Caco-2 (cell line): ENCODE results near the gene ERCC1. TPM values are rescaled to one million over a fixed set of nuclear protein-coding genes. Genes with fewer than 3 reads are reported as not detected.

Experiments used
- BruUV-seq: library from RNA; stranded (reverse); fragments of 400-500 nt; replicated peaks from 2 replicates; lab custom pipeline; 2021; lab: Mats Ljungman, UMichigan
- CTCF ChIA-PET: fragments of 300-600 bp; sonication (Branson Sonifier 250); formaldehyde crosslinking; loops from one replicate; lab custom pipeline; 2022; ENCODE audit warnings: antibody characterized with exemption; lab: Charles Lee
- POLR2A ChIA-PET: fragments of 300-600 bp; sonication (Branson Sonifier 250); formaldehyde crosslinking; loops from one replicate; lab custom pipeline; 2022; ENCODE audit warnings: antibody characterized with exemption; lab: Charles Lee
- DNase-seq, 2 experiments: peaks; one replicate each; pipeline versions ENCODE4 v3.0.0 to v3.0.0-alpha.2; 2020 to 2022
- H3K27me3 ChIP-seq: replicated peaks from 2 replicates; pipeline ENCODE4 v1.6.0; 2011; ENCODE audit warnings: low read length; ENCODE audit not compliant: control insufficient read depth, insufficient read depth
- H3K36me3 ChIP-seq: 2 replicates; pipeline ENCODE4 v1.5.1; 2011; ENCODE audit warnings: low read length; ENCODE audit not compliant: control insufficient read depth, insufficient read depth
- H3K4me1 ChIP-seq: fragments of 250-450 bp; sonication (Bioruptor Pico); 2 replicates; pipeline ENCODE4 v1.5.1; 2020; ENCODE audit warnings: mild to moderate bottlenecking
- H3K4me3 ChIP-seq: 2 replicates; pipeline ENCODE4 v1.5.1; 2011; ENCODE audit warnings: low read depth, mild to moderate bottlenecking, control low read depth, low read length
- H3K9me3 ChIP-seq: fragments of 250-450 bp; sonication (Bioruptor Pico); 2 replicates; pipeline ENCODE4 v1.5.1; 2020; ENCODE audit warnings: mild to moderate bottlenecking, moderate library complexity
- H3K27ac Mint-ChIP-seq: one replicate; pipeline ENCODE4 v1.8.0; 2022; ENCODE audit warnings: mixed read lengths; ENCODE audit not compliant: unreplicated experiment
- H3K27me3 Mint-ChIP-seq: one replicate; pipeline ENCODE4 v1.8.0; 2022; ENCODE audit warnings: mixed read lengths; ENCODE audit not compliant: insufficient read depth, unreplicated experiment
- H3K36me3 Mint-ChIP-seq: one replicate; pipeline ENCODE4 v1.8.0; 2022; ENCODE audit warnings: mild to moderate bottlenecking, mixed read lengths; ENCODE audit not compliant: insufficient read depth, unreplicated experiment
- H3K4me1 Mint-ChIP-seq: one replicate; pipeline ENCODE4 v1.8.0; 2022; ENCODE audit warnings: low read depth, mixed read lengths; ENCODE audit not compliant: unreplicated experiment
- H3K4me3 Mint-ChIP-seq: one replicate; pipeline ENCODE4 v1.8.0; 2022; ENCODE audit warnings: mild to moderate bottlenecking, moderate library complexity, mixed read lengths; ENCODE audit not compliant: unreplicated experiment
- H3K9me3 Mint-ChIP-seq: one replicate; pipeline ENCODE4 v1.8.0; 2022; ENCODE audit warnings: mixed read lengths; ENCODE audit not compliant: unreplicated experiment
- intact Hi-C: fragments of 100-400 bp; cut with micrococcal nuclease; formaldehyde crosslinking; loops from one replicate; pipeline ENCODE4 v1.10.0; 2022; ENCODE audit not compliant: unreplicated experiment
- total RNA-seq: library from RNA; stranded (reverse); gene quantifications from 2 replicates; pipeline ENCODE4 v1.2.3, GENCODE V29; 2022
- TF ChIP-seq, protein P1 (sequence below), 2 experiments: fragments of 200-600 bp in 1 of 2; IDR thresholded peaks; 1 replicate in 1 of 2; 2 replicates in 1 of 2; pipeline versions ENCODE4 v1.5.1 to v1.8.0; 2011 to 2022; ENCODE audit warnings: antibody characterized with exemption in 1 of 2, control low read depth in 1 of 2, inconsistent platforms in 1 of 2, low read depth in 1 of 2, low read length in 1 of 2, mild to moderate bottlenecking in 1 of 2, moderate library complexity in 1 of 2; ENCODE audit not compliant: insufficient read depth in 1 of 2, severe bottlenecking in 1 of 2, unreplicated experiment in 1 of 2

Gene ERCC1
- total RNA-seq, 1 experiment from 2014 or later = 51.0 TPM

DNA sequence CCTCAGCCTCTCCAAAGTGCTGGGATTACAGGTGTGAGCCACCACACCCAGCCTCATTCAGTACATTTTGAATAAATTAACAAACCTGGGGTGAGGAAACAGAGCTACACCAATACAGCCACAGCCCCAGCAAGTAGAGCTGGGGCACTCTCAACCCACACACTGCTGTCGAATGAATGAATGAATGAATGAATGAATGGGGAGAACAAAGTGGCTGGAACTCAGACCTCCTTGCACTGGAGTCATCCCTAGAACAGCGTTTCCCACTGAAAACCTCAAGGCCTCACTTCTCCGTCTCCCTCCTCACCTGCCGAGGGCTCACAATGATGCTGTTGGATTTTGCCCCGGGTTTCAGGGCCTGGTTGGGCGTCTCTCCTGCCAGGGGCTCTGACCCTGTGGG, 2.8 kb downstream of the ERCC1 start:
- Histone ChIP-seq H3K4me3 (no peak overlapping the region), H3K36me3 (peaks cover 2% of the 10 kb centered on the region), H3K27me3 (no peaks in the 10 kb centered on the region), H3K4me1 (peaks cover 15% of the 10 kb centered on the region), H3K9me3 (no peaks in the 10 kb centered on the region)
- no TSS peak for BruUV-seq
- no peaks in the 10 kb centered on the region for H3K27me3 Mint-ChIP-seq
- CTCF ChIA-PET = interaction anchor here (0.6 kb wide), 1 partner anchor 11 kb away, joined by 5 read pairs; no protein-coding TSS in a partner anchor
- TF ChIP-seq, protein P1, sequence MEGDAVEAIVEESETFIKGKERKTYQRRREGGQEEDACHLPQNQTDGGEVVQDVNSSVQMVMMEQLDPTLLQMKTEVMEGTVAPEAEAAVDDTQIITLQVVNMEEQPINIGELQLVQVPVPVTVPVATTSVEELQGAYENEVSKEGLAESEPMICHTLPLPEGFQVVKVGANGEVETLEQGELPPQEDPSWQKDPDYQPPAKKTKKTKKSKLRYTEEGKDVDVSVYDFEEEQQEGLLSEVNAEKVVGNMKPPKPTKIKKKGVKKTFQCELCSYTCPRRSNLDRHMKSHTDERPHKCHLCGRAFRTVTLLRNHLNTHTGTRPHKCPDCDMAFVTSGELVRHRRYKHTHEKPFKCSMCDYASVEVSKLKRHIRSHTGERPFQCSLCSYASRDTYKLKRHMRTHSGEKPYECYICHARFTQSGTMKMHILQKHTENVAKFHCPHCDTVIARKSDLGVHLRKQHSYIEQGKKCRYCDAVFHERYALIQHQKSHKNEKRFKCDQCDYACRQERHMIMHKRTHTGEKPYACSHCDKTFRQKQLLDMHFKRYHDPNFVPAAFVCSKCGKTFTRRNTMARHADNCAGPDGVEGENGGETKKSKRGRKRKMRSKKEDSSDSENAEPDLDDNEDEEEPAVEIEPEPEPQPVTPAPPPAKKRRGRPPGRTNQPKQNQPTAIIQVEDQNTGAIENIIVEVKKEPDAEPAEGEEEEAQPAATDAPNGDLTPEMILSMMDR (IDR thresholded peaks at IDR 0.05; ENCODE audit: insufficient read depth in 1 of 2, low read depth in 1 of 2, low read length in 1 of 2, severe bottlenecking in 1 of 2, unreplicated experiment in 1 of 2) = no peak
- intact Hi-C loops = loop anchor here (5.0 kb wide), 1 partner anchor 44 kb away; no protein-coding TSS in a partner anchor
- POLR2A ChIA-PET = no interaction called here
- no peak overlapping the region for H3K4me3 Mint-ChIP-seq
- H3K9me3 Mint-ChIP-seq = no peaks in the 10 kb centered on the region
- DNase-seq = no peak
- peak overlapping the region; percentile 45 for H3K27ac Mint-ChIP-seq
- peaks cover 20% of the 10 kb centered on the region for H3K4me1 Mint-ChIP-seq
- peaks cover 45% of the 10 kb centered on the region for H3K36me3 Mint-ChIP-seq

DNA sequence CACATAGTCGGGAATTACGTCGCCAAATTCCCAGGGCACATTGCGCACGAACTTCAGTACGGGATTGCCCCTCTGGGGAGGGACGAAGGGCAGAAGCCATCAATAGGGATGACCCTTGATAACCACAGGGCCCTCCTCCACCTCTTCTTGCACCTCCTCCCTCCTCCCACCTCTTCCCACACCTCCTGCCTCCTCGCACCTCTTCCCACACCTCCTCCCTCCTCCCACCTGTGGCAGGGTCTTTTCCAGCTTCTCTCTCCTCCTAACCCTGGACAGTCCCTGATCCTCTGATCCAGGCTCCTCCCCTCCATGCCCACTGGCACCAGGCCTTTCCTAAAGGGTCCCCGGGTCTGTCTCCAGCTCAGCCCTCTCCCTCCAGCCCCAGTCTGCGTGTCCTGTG, 3.4 kb downstream of the ERCC1 start:
- Mint-ChIP-seq H3K4me1 (peaks cover 20% of the 10 kb centered on the region), H3K9me3 (no peaks in the 10 kb centered on the region), H3K27ac (peak overlapping the region; percentile 45), H3K27me3 (no peaks in the 10 kb centered on the region), H3K4me3 (no peak overlapping the region), H3K36me3 (peaks cover 50% of the 10 kb centered on the region)
- no TSS peak for BruUV-seq
- Histone ChIP-seq H3K4me3 (no peak overlapping the region), H3K9me3 (no peaks in the 10 kb centered on the region), H3K36me3 (peaks cover 2% of the 10 kb centered on the region), H3K27me3 (no peaks in the 10 kb centered on the region), H3K4me1 (peaks cover 11% of the 10 kb centered on the region)
- ChIA-PET CTCF (interaction anchor here (0.6 kb wide), 1 partner anchor 11 kb away, joined by 5 read pairs; no protein-coding TSS in a partner anchor), POLR2A (no interaction called here)
- no peak for DNase-seq
- intact Hi-C loops = loop anchor here (5.0 kb wide), 1 partner anchor 43 kb away; no protein-coding TSS in a partner anchor
- TF ChIP-seq, protein P1 (IDR thresholded peaks at IDR 0.05; ENCODE audit: insufficient read depth in 1 of 2, low read depth in 1 of 2, low read length in 1 of 2, severe bottlenecking in 1 of 2, unreplicated experiment in 1 of 2) = no peak

DNA sequence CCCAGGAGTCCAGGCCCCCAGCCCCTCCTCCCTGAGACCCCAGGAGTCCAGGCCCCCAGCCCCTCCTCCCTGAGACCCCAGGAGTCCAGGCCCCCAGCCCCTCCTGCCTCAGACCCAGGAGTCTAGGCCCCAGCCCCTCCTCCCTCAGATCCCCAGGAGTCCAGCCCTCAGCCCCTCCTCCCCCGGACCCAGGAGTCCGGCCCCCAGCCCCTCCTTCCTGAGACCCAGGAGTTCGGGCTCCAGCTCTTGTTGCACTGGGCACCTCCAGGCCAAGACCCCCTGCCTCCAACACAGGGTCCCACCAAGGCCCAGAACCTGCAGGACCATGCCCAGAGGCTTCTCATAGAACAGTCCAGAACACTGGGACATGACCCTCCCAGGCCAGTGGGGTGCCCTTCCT, 3.8 kb downstream of the ERCC1 start:
- BruUV-seq = no TSS peak
- no peaks in the 10 kb centered on the region for H3K9me3 Mint-ChIP-seq
- no peak for DNase-seq
- peaks cover 2% of the 10 kb centered on the region for H3K36me3 ChIP-seq
- no peak overlapping the region for H3K4me3 ChIP-seq
- intact Hi-C loops = loop anchor here (5.0 kb wide), 1 partner anchor 43 kb away; no protein-coding TSS in a partner anchor
- H3K4me1 Mint-ChIP-seq = peaks cover 20% of the 10 kb centered on the region
- no peak overlapping the region for H3K4me3 Mint-ChIP-seq
- TF ChIP-seq, protein P1 (IDR thresholded peaks at IDR 0.05; ENCODE audit: insufficient read depth in 1 of 2, low read depth in 1 of 2, low read length in 1 of 2, severe bottlenecking in 1 of 2, unreplicated experiment in 1 of 2) = no peak
- peaks cover 8% of the 10 kb centered on the region; the same call in 1 of the 2 replicates for H3K4me1 ChIP-seq
- H3K27ac Mint-ChIP-seq = no peak overlapping the region
- ChIA-PET CTCF (no interaction called here), POLR2A (no interaction called here)
- peaks cover 52% of the 10 kb centered on the region for H3K36me3 Mint-ChIP-seq
- no peaks in the 10 kb centered on the region for H3K9me3 ChIP-seq
- H3K27me3 Mint-ChIP-seq = no peaks in the 10 kb centered on the region
- no peaks in the 10 kb centered on the region for H3K27me3 ChIP-seq
